Glomerular visceral epithelial cell (primary cell): ENCODE results near the gene ROBO4.

ENCODE experiments used
- DNase-seq: peaks from one replicate; pipeline ENCODE4 v3.0.0-alpha.2; 2016; ENCODE audit errors: extremely low spot score

ROBO4 gene

DNA sequence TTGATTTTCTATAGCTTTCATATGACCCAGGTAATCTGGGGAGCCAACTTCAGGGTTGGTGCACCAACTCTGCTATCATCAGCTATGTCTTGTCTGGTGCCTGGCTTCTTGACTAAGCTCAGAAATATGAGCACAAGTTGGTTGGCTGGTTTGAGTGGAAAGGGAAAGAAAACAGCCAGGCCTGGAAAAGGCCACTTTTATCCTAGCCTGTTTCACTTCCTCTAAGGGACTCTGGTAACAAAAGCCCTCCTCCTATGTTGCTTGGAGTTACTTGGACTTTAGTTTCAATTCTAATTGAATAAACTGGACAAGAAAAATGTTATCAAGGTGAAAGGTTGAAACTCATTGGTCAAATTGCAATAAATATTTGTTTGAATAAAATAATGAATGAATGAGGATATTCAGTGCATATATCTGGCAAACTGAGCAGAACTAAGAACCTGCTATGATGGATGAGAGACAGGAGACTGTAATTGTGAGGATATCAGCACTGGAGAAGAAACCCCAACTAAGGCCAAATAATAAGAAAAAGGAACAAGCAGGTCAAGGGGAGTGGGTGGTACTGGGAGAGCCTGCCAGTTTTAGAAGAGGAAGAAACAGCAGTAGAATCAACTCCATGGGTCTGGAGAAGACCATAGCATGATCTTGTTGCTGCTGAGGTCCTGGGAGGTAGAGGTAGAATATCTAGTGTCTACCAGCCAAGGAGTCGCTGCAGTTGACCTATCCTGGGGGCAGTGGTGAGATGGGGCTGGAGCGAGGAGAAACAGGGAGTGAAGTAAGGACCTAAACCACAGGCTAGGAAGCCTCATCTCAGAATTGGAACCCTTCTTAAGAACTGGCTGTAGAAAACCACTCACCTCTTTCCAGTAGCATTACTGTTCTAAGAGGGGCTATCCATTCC is 8.2 kb downstream of the ROBO4 start:
- DNase-seq = no peak

GRCh38 chr11:124887667-124888013 is 10.0 kb downstream of the ROBO4 start:
- DNase-seq = no peak

- DNase-seq = no peak
Measured at GRCh38 chr11:124886978-124887666, 10.5 kb downstream of the ROBO4 start.

DNA sequence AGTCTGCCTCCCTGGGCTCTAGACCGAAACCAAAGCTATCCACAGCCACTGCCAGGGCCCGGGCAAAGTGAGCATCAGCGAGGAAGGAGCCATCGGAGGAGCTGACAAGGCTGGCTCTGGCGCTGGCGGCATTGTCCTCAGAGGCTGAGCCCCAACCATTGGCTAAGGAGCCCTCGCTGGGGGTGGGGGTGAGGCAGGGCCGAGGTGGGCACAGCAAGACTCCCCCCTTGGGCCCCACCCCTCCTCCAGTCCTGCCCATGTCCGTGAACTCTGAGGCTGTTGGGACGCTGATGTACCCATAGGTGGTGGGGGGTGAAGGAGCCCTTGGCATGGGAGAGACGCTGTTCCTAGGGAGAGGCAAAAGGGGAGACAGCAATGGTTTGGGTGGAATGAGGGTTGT is 11.2 kb downstream of the ROBO4 start:
- no peak for DNase-seq

GRCh38 chr11:124884869-124885479 is 12.7 kb downstream of the ROBO4 start:
- no peak for DNase-seq

DNA sequence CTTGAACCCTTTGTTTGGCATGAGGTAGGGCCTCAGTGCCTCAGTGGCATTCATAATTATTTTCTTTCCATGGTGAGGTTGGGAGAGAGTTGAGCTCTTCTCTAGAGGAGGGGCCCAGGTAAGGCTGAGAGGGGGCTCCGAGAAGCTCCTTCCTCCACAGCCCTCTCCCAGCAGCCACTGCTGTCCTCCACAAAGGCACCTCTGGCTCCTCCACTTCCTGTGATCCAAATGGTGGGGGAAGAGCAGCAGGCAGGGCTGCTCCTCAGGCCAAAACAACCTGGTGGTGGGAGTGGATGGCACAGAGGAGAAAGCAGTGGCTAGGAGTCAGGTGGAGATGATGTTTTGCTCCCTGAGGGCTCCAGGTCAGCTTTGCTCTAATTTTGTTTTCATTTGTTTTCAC is 13.3 kb downstream of the ROBO4 start:
- DNase-seq = no peak

- DNase-seq = no peak
Measured at GRCh38 chr11:124882339-124883071, 15.2 kb downstream of the ROBO4 start.

DNA sequence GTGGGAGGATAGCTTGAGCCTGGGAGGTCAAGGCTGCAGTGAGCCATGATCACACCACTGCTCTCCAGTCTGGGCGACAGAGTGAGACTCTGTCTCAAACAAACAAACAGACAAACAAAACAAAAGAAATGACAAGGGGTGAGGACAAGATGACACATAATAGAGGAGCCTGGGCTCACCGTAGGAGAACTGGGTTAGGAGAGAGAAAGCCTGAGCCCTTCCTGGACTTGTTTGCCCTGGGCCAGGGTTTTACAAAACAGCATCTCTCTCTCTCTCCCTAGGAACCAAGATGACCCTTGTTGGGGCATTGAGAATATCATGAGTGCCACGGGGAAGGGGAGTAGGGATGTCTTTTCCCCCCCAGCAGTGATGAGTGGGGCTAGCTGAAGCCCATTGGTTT is 16.7 kb downstream of the ROBO4 start:
- DNase-seq = no peak

DNA sequence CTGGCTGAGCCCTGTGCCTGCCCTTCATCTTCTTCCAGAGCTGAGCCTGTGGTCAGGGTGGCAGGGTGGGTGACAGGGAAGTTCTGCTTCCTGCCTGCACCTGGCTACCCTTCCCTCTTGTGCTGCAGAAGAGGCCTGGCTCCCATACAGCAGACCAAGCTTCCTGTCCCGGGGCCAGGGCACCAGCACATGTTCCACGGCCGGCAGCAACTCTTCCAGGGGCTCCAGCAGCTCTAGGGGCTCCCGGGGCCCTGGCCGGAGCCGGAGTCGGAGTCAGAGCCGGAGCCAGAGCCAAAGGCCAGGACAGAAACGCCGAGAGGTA is 17.4 kb downstream of the ROBO4 start:
- no peak for DNase-seq

DNA sequence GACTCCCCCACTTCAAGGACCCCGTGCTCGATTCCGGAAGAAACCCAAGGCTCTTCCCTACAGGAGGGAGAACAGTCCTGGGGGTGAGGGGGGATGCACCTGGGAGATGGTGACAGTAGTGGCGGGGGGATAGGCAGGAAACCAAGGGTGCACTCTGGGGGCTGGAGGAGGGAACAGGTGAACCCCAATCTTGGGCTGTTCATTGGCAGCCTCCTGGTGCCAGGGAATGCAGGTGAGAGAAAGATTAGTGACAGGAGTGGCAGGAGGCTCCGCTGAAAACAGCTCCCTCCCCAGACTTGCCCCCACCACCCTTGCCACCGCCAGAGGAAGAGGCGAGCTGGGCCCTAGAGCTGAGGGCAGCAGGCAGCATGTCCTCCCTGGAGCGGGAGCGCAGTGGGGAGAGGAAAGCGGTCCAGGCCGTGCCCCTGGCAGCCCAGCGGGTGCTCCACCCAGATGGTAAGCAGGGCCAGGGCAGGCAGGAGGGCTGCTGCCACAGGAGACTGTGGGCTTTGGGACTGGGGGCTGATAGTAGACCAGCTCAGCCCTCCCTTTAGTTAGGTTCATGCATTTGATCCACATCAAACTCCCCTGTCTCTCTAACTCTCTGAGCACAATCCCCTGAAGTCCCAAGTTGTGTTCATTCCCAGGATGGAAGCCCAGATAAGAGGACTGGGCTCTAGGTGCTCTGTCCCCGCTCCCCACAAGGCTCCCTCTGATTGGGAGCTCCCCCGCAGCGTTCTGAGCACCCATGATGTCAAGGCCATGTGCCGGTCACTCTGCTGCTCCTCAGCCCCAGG is 18.0 kb downstream of the ROBO4 start:
- no peak for DNase-seq

- DNase-seq = no peak
Measured at GRCh38 chr11:124878759-124879492, 18.7 kb downstream of the ROBO4 start.

DNA sequence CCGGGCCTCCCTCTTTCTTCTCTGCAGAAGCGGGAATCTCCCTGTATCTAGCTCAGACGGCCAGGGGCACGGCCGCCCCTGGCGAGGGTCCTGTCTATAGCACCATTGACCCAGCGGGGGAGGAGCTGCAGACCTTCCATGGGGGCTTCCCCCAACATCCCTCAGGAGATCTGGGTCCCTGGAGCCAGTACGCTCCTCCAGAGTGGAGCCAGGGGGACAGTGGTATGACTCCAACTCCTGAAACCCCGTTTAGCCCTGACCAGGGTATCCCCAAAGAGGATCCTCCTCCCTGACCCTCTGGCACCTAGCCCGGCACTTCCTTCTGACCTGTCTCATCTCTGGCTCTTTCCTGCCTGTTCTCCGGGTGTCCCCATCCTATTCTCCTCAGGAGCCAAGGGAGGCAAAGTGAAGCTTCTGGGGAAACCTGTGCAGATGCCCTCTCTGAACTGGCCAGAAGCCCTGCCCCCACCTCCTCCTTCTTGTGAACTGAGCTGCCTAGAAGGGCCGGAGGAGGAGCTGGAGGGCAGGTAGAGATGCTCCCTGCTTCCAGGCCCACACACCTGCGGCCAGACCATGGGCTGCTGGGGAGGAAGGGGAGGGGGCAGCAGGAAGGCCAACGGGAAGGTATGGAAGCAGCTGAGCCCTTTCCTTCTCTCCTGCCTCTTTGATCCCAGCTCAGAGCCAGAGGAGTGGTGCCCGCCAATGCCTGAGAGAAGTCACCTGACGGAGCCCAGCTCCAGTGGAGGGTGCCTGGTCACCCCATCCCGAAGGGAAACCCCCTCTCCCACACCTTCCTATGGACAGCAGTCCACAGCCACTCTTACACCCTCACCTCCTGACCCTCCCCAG is 19.5 kb downstream of the ROBO4 start:
- DNase-seq = no peak

- DNase-seq = no peak
Measured at GRCh38 chr11:124877631-124877909, 20.1 kb downstream of the ROBO4 start.

GRCh38 chr11:124876818-124877630 is 20.6 kb downstream of the ROBO4 start:
- DNase-seq = no peak

DNA sequence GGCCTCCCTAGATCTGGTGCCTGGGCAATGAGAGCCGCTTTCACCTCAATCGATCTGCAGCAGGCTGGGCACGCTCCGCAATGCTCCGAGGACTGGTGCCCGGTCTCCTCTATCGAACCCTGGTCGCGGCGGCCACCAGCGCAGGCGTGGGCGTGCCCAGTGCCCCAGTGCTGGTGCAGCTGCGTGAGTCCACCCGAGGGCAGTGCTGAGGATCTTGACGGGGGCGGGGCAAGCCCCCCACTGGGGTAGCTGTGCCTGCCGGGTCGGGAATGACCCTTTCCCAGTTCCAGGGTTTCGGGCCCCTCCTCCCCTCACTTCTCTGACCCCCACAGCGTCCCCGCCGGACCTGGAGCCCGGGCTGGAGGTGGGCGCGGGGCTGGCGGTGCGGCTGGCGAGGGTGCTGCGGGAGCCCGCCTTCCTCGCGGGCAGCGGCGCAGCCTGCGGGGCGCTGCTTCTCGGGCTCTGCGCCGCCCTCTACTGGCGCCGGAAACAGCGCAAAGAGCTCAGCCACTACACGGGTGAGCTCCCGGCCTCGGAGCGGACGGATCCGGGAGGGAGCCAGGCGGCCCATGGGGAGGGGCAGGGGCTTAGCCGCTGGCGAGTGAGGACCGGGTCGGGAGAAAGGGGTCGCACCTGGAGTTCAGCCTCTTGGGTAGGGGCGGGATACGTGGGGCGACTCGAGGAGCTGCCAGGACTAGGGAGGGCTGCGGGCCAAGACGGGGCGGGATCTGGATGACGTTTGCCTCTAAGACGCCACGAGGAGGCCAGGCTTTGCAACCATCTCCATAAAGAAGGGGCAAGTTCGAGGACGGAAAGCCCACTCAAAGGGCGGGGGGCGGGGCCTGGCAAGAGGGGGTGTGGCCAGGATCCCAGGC is 21.5 kb downstream of the ROBO4 start:
- DNase-seq = peak; percentile 92

DNA sequence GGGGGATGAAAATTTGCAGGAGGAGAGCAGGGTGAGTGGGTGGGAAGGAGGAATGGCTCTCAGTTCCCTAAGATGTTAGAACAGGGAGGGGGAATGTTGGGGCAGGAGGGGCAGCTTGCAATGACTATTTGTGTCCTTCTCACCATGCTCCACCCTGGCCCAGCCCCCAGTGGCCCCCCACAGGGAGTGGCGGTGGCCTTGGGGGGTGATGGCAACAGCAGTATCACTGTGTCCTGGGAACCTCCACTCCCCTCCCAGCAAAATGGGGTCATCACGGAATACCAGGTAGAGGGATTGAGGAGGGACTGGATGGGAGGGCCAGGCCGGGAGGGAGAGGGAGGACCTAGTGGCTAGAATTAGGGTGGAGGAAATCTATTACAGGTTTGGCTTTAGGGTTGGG is 22.3 kb downstream of the ROBO4 start:
- no peak for DNase-seq

DNA sequence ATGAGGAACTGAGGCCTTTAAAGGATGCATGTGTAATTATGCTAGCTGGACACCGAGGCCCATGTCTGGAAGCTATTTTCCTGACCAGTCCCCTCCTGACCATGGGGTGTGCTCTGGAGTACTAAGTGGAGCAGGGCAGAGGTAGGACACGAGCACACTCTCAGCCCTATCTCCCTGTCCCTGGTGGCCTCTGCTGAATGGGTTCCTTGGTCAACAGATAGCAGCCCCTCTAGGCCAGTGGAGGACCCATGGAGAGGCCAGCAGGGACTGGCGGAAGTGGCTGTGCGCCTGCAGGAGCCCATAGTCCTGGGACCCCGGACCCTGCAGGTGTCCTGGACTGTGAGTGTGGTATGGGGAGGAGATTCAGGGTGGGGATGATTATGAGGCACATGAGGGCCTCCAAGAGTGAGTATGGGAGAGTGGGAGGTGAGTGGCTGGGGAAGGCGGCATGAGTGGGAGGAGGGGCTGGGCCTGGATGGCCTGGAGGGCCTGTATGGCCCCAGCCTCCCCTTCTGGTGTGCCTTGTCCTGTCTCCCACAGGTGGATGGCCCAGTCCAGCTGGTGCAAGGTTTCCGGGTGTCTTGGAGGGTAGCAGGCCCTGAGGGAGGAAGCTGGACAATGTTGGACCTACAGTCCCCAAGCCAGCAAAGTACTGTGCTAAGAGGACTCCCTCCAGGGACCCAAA is 23.0 kb downstream of the ROBO4 start:
- DNase-seq = no peak

GRCh38 chr11:124873951-124874350 is 23.7 kb downstream of the ROBO4 start:
- DNase-seq = no peak
